GM21526 (cell line): Measurements from ENCODE around the gene CLDN16.

ENCODE experiments used
- ATAC-seq: cut with Tn5 transposase; IDR thresholded peaks from one replicate; pipeline ENCODE4 v1.9.1; 2021; ENCODE audit warnings: moderate library complexity; ENCODE audit not compliant: unreplicated experiment, low FRiP score

CLDN16 gene

DNA sequence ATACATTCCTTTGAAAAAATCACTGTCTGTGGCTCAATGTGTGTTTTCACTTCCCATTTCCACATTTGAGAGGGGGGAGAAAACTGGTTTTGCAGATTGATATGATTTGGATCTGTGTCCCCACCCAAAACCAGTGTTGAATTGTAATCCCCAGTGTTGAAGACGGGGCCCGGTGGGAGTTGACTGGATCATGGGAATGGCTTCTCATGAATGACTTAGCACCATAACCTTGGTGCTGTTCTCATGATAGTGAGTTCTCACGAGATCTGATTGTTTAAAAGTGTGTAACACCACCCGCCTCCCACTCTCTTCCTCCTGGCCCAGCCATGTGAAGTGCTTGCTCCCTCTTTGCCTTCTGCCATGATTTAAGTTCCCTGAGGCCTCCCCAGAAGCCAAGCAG lies 45.7 kb downstream of the CLDN16 start:
- no peak for ATAC-seq

DNA sequence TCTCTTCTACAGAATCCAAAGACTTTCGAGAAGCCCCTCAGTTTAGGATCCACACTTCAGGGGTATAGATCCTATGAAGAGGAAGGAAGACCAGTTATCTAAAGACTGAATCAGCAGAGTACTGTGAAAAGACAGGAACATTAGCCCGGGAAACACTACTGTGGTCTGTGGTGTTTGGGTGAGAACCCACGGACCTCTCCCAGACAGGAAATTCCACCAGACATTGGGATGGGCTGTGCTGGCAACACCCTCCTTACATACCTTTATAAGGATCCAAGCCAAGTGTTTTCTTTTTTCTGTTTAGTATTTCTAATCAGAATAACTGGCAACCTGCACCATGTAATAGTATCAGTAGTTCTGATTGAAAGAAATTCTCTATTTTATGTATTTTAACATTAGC lies 47.7 kb downstream of the CLDN16 start:
- no peak for ATAC-seq

DNA sequence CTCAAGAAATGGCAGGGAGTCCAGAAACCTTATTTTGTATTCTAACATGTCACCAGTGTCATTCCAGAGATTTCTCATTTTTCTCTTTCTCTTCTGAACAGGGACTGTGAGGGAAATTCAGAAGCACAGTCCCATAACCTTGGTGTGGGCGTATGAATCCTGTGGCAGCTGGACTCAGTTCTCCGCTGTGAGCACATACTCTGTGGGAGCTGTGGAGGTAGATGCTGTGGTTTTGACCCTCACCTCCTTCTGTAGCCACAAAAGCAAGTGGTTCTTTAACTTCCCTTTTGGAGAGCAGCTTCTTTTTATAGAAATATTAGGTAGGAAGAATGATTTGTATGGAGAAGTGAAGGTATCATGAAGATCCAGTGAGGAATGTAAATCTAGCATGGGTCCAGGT lies 48.4 kb downstream of the CLDN16 start:
- no peak for ATAC-seq

GRCh38 chr3:190442240-190442639 lies 54.3 kb downstream of the CLDN16 start:
- no peak for ATAC-seq

GRCh38 chr3:190443257-190443656 lies 55.3 kb downstream of the CLDN16 start:
- no peak for ATAC-seq

DNA sequence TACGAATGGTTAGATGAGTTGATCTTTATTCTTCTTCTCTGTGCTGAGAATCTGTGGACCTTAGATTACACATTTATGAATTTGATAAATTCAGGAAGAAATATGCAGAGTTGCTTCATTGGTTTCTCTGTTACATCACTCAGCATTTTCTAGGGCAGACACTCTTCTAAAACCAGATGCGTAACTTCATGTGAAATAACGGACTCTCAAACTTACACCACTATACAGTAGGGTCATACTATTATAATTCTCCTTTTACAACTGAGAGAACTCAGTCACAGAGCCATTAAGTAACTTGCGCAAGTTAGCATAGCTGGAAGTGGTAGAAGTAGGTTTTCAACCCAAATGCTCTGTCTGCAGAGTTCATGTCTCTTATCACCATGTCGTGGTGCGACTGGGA lies 56.0 kb downstream of the CLDN16 start:
- no peak for ATAC-seq

DNA sequence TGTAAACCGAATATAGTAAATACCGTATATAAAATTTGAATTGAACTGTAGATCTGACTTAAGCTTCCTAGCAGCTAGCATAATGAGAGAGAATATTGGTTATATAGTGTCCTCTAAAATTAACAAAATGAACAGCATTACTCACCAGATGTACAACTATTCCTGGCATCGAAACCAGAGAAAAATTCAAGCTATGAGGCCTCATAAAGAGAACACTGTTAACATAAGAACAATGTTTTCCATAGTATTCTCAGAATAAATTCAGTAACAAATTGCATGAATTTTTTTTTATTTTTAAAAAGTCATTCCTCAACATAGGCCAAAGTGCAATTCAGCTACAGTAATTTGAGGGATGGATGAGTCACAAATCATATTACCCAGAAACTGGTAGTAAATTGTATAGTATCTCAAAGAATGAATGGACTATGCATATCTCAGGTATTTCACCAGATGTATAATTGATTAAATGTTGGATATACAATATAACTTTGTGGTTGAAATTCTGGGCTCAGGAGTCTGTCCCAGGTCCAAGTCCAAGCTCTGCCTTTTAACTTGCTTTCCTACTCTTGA lies 56.7 kb downstream of the CLDN16 start:
- ATAC-seq, result no peak

- ATAC-seq, result no peak
Measured at GRCh38 chr3:190446573-190447279, 58.8 kb downstream of the CLDN16 start.

DNA sequence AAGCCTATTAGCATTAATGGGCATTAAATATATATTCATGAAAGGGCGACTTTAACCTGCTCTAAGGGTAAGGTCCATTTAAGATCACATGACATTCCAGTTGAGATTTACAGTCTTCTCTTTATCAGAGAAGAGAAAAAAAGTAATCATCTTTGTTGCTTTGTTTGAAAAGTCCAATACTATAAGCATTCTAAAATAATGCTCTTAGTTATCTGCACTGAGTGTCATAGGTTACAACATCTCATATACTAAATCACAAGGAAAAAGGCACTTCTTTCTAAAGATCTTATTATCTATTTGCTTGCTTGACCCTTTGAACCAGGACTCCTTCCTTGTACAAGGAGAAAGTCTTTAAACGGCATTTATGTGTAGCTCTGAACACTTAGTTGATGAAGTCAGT lies 60.3 kb downstream of the CLDN16 start:
- ATAC-seq, result no peak

DNA sequence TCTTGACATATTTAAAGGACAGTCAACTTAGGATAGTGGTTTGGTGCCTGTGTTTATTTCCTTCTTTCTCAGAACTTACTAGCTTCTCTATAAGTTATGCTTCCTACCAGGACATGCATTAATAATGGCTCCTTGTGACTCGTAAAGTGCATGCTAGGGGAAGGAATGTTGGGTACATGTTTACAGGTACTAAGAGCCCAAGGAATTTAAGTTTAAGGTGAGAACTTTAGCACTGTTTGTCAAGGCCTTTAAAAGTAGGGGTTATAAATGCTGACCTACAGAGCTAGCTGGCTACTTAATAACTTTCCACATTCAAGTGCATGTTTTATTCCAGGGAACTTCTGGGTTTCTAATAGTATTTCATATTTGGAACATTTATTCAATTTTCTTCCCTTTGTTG lies 61.8 kb downstream of the CLDN16 start, which contains the start of gene TMEM207:
Gene TMEM207 (minus strand): TSS at position 101 of the 400 bp plus-strand sequence. CDS start 92 bp downstream, at position 9.
- no peak for ATAC-seq

DNA sequence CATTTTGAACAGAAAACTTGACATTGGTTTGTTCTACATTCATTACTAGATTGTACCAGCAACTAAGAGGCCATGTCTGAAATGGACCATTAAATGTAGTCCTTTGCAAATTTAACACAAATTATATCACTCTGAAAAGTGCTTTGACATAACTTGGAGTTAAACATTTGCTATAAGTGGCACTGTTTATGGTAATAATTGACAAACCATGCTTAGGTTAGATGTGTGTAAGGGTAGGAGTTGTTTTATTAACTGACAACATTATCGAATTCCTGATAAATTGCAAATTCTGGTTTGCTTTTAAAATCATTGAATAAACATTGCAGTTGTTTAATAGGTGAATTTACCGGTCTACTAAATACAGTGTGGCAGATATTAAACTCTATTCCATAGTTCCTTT lies 67.9 kb downstream of the CLDN16 start:
- no peak for ATAC-seq

- ATAC-seq, result no peak
Measured at GRCh38 chr3:190456770-190457169, 68.8 kb downstream of the CLDN16 start.

DNA sequence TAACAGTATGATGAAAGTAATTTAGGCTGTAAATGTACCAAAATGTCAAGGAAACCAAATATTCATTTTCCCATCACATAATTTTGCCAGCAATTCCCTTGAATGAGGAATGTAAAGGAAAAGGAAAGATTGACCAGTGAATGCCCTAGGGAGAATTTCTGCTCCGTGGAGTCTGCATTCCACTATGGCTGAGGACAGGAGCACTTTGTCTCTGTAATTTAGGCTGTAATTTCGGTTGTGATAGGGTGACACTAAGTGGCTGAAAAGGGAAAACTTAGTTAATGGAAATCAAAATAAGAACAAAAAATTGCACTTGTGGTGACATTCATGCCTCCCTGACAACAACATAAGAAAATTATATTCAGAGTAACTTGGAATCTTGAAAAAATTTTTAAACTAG lies 70.1 kb downstream of the CLDN16 start:
- ATAC-seq, result no peak
